ENCODE measurements around the gene VASP.

The VASP gene

DNA sequence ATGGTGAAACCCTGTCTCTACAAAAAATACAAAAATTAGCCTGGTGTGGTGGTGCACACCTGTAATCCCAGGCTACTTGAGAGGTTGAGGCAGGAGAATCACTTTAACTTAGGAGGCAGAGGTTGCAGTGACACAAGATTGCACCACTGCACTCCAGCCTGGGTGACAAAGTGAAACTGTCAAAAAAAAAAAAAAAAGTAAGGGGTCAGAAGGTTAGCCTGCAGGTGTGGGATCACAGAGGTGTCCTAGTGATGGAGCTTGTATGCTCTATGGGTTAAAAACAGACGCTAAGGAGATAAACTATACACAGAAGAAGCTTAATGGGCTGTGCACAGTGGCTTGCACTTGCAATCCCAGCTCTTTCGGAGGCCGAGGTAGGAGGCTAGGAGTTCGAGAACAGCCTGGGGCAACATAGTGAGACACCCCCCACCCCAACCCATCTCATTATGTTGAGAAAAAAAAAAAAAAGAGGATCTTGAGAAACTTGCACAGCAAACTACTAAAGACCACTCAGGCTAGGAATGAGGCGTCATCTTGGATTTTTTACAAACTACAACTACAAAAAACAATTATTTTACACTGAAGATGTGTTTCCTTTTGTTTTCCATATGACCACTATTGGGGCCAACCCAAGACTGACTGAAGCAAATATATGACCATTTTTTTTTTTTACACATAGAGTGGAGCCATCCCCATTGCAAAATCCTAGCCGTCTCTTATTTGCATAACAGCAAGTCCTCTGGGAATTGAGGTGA lies 31.6 kb upstream of the VASP start:
- no peaks in the 10 kb centered on the region for H3K9me3 ChIP-seq (ENCODE audit: insufficient read depth, low read depth, low read length)
- no peak overlapping the region for H3K27ac ChIP-seq (ENCODE audit: low read length)
- peaks cover 51% of the 10 kb centered on the region for H3K27me3 ChIP-seq (ENCODE audit: insufficient read depth, low read length)
- H3K9ac ChIP-seq (ENCODE audit: low read depth, low read length) = no peak overlapping the region
- H3K4me1 ChIP-seq (ENCODE audit: insufficient read depth, low read length) = no peaks in the 10 kb centered on the region
- H3K36me3 ChIP-seq (ENCODE audit: insufficient read depth, low read depth, low read length) = no peaks in the 10 kb centered on the region
- no peak overlapping the region for H3K4me3 ChIP-seq (ENCODE audit: low read length)

DNA sequence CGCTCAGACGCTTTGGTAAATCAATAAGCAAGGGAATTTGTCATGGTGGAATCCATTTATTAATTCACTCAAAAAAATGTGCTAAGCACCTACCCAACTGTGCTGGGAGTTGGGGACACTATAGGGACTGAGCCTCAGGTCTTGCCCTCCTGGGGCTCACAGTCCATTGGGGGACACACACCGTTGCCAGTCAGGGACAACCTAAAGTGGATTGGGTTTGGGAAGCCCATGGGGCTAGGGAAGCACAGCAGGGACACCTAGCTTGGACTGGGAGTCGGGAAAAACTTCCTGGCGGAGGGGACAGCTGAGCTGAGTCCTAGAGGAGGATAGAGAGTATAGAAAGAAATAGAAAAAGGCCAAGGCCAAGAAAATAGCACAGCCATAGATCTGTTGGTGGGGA lies 31.0 kb upstream of the VASP start:
- Histone ChIP-seq H3K27ac (ENCODE audit: low read length) (no peak overlapping the region), H3K9me3 (ENCODE audit: insufficient read depth, low read depth, low read length) (no peaks in the 10 kb centered on the region), H3K36me3 (ENCODE audit: insufficient read depth, low read depth, low read length) (no peaks in the 10 kb centered on the region), H3K9ac (ENCODE audit: low read depth, low read length) (no peak overlapping the region), H3K4me1 (ENCODE audit: insufficient read depth, low read length) (no peaks in the 10 kb centered on the region), H3K27me3 (ENCODE audit: insufficient read depth, low read length) (peaks cover 45% of the 10 kb centered on the region), H3K4me3 (ENCODE audit: low read length) (no peak overlapping the region)

DNA sequence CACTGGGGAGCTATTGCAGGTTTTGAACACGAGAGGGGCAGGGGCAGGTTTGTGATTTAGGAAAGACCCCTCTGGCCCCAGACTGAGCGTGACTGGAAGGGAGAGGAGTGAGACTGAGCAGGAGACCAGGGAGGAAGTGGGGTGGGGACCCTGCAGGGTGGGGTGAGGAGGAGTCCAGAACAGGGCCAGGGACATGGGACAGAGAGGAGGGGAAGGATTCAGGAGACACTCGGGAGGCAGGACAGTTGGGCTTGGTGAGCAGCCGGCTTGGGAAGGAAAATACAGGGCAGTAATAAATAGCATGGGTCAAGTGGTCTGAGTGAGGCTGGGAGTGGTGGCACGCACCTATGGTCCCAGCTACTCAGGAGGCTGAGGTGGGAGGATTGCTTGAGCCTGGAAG lies 30.1 kb upstream of the VASP start:
- Histone ChIP-seq H3K4me1 (ENCODE audit: insufficient read depth, low read length) (no peaks in the 10 kb centered on the region), H3K4me3 (ENCODE audit: low read length) (no peak overlapping the region), H3K27me3 (ENCODE audit: insufficient read depth, low read length) (peaks cover 36% of the 10 kb centered on the region), H3K9me3 (ENCODE audit: insufficient read depth, low read depth, low read length) (no peaks in the 10 kb centered on the region), H3K27ac (ENCODE audit: low read length) (no peak overlapping the region), H3K9ac (ENCODE audit: low read depth, low read length) (no peak overlapping the region), H3K36me3 (ENCODE audit: insufficient read depth, low read depth, low read length) (no peaks in the 10 kb centered on the region)

DNA sequence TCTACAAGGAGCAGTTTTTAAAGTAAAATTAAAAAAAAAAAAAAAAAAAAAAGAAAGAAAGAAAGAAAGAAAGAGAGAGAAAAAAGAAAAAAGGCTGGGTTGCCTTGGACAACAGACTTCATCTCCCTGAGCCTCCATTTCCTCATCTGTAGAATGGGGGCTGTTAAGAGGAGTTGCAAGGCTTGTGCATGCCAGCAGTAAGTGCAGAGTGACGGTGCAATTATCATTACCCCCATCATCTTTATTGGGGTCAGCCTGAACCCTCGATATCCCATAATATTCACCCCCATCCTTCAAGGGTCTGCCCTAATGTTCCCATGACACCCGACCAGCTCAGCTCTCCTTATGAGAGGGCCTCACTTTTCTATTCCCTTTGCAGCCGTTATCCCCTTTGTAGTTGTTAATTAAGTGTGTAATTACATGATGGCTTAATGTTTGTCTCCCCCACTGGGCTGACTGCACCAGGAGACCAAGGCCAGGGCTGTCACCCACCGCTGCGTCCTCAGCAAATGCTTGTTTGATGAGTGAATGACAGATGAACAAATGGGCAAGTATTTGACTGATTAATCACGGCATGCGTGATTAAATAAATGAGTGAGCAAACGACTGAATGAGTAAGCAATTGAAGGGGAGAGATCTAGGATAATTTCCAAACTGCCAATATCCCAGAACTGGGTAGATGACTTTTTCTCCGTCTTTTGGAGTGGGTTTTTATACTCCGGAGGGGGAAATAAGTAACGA lies 29.4 kb upstream of the VASP start:
- peaks cover 29% of the 10 kb centered on the region for H3K27me3 ChIP-seq (ENCODE audit: insufficient read depth, low read length)
- no peaks in the 10 kb centered on the region for H3K4me1 ChIP-seq (ENCODE audit: insufficient read depth, low read length)
- no peak overlapping the region for H3K9ac ChIP-seq (ENCODE audit: low read depth, low read length)
- H3K4me3 ChIP-seq (ENCODE audit: low read length) = peak overlapping the region; percentile 74
- no peak overlapping the region for H3K27ac ChIP-seq (ENCODE audit: low read length)
- H3K9me3 ChIP-seq (ENCODE audit: insufficient read depth, low read depth, low read length) = no peaks in the 10 kb centered on the region
- no peaks in the 10 kb centered on the region for H3K36me3 ChIP-seq (ENCODE audit: insufficient read depth, low read depth, low read length)

DNA sequence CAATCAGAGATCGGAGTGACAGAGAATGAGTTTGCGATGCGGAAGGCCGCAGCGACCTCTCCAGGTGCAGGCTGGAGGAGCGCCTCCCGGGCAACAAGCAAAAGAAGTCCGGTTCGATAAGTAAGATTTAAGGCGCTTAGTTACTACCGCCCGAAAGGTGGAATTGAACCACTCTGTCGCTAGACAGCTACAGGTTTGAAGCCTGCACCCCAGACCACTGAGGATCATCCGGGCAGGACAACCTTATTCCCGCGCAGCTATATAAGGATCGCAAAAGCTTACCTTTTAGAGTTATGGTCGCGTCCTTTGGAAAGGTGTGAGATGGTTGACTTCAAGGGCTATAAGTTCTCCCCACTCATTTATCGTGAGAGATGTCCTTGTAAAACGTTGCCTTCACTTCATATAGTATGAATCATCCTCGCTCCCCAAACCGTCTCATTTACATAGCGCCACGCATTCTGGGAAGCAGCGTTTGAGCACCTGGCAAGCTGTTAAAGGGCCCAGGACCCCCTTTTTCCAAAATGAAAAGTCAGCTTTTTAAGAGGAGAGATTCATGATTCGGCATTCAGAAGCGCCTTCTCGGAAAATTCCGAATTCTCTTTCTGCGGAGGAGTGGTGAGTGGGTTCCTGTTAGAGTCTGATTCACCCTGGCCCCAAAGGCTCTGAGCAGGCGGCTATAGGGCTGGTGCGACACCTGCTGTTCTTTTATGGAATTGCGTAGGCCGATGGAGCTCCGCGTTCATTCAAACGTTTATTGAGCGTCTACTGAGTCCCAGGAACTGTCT lies 28.6 kb upstream of the VASP start:
- H3K27me3 ChIP-seq (ENCODE audit: insufficient read depth, low read length) = peaks cover 21% of the 10 kb centered on the region; the same call in 1 of the 2 replicates
- H3K27ac ChIP-seq (ENCODE audit: low read length) = peak overlapping the region; percentile 29
- peak overlapping the region; percentile 78 for H3K9ac ChIP-seq (ENCODE audit: low read depth, low read length)
- peak overlapping the region; percentile 74 for H3K4me3 ChIP-seq (ENCODE audit: low read length)
- no peaks in the 10 kb centered on the region for H3K4me1 ChIP-seq (ENCODE audit: insufficient read depth, low read length)
- no peaks in the 10 kb centered on the region for H3K36me3 ChIP-seq (ENCODE audit: insufficient read depth, low read depth, low read length)
- no peaks in the 10 kb centered on the region for H3K9me3 ChIP-seq (ENCODE audit: insufficient read depth, low read depth, low read length)

DNA sequence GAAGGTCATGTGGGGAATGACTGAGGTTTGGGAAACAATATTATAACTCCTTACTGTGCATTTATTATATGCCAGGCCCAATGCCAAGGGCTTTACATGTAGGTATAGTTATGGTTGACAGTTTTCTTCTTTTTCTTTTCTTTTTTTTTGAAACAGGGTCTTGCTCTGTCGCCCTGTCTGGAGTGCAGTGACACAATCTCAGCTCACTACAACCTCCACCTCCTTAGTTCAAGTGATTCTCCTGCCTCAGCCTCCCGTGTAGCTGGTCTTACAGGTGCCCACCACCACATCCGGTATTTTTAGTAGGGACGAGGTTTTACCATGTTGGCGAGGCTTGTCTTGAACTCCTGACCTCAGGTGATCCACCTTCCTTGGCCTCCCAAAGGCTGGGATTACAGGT lies 24.2 kb upstream of the VASP start:
- Histone ChIP-seq H3K27ac (ENCODE audit: low read length) (no peak overlapping the region), H3K27me3 (ENCODE audit: insufficient read depth, low read length) (no peaks in the 10 kb centered on the region), H3K9me3 (ENCODE audit: insufficient read depth, low read depth, low read length) (no peaks in the 10 kb centered on the region), H3K9ac (ENCODE audit: low read depth, low read length) (no peak overlapping the region), H3K36me3 (ENCODE audit: insufficient read depth, low read depth, low read length) (no peaks in the 10 kb centered on the region), H3K4me1 (ENCODE audit: insufficient read depth, low read length) (no peaks in the 10 kb centered on the region), H3K4me3 (ENCODE audit: low read length) (no peak overlapping the region)

DNA sequence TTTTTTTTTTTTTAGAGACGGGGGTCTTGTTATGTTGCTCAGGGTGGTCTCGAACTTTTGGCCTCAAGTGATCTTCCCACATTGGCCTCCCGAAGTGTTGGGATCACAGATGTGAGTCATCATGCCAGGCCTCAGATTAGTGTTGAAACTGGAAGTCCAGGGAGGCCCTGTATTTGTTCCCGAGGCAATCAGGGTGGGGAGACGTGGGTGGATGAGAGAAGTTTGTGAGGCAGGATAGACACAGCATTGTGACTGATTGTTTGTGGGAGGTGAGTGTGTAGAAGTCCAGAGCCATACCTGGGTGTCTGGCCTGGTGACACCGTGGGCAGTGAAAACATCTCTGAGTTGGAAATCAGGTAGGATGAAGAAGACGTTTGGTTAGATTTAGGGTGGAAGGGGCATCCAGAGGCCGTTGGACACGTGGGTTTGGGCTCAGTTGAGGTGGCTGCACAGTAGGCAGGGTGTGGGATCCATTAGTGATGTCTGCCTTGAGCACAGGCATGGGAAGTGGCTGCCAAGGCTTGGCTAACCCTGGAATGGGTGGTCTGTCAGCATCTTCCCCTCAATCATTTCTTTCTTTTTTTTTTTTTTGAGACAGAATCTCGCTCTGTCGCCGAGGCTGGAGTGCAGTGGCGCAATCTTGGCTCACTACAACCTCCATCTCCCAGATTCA lies 22.9 kb upstream of the VASP start:
- Histone ChIP-seq H3K36me3 (ENCODE audit: insufficient read depth, low read depth, low read length) (no peaks in the 10 kb centered on the region), H3K27ac (ENCODE audit: low read length) (no peak overlapping the region), H3K4me1 (ENCODE audit: insufficient read depth, low read length) (no peaks in the 10 kb centered on the region), H3K9me3 (ENCODE audit: insufficient read depth, low read depth, low read length) (no peaks in the 10 kb centered on the region), H3K4me3 (ENCODE audit: low read length) (no peak overlapping the region), H3K27me3 (ENCODE audit: insufficient read depth, low read length) (no peaks in the 10 kb centered on the region), H3K9ac (ENCODE audit: low read depth, low read length) (no peak overlapping the region)

DNA sequence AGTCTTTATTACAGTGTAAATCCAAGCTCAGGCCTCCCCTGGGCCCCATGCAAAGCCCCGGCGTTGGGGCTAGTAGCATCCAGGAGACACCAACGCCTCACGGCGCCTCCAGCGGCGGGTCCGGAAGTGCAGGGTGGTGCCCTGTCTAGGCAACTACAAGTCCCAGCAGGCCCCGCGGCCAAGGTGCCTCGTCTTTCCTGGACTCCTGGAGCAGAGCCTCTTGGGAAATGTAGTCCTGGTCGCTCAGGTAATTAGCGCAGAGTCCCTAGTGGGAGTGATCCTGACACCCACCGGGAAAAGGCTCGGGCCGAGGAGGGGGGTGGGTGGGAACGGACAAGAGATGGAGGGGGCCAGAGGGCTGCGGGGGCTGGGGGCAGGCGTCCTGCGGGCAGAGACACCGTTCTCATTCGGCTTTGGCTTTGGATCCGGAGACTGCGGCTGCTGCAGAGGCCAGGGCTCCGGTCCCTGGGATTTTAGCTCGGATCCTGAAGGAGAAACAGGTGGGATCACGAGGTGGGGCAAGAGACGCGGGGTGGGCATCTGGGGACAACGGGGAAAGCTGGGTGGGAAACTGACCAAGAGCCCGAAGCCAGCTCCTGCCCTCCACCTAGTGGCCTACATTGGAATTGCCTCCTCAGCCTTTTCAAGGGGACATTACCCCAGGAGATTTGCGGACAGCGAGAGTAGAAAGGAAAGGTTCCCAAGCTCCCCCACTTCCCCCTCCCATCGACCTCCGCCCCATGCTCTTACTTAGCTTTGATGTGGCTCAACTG lies 21.8 kb upstream of the VASP start:
- H3K36me3 ChIP-seq (ENCODE audit: insufficient read depth, low read depth, low read length) = no peaks in the 10 kb centered on the region
- peak overlapping the region; percentile 68; the same call in 1 of the 2 replicates for H3K9ac ChIP-seq (ENCODE audit: low read depth, low read length)
- no peaks in the 10 kb centered on the region for H3K27me3 ChIP-seq (ENCODE audit: insufficient read depth, low read length)
- no peaks in the 10 kb centered on the region for H3K4me1 ChIP-seq (ENCODE audit: insufficient read depth, low read length)
- H3K27ac ChIP-seq (ENCODE audit: low read length) = peak overlapping the region; percentile 60
- peak overlapping the region; percentile 70 for H3K4me3 ChIP-seq (ENCODE audit: low read length)
- no peaks in the 10 kb centered on the region for H3K9me3 ChIP-seq (ENCODE audit: insufficient read depth, low read depth, low read length)

DNA sequence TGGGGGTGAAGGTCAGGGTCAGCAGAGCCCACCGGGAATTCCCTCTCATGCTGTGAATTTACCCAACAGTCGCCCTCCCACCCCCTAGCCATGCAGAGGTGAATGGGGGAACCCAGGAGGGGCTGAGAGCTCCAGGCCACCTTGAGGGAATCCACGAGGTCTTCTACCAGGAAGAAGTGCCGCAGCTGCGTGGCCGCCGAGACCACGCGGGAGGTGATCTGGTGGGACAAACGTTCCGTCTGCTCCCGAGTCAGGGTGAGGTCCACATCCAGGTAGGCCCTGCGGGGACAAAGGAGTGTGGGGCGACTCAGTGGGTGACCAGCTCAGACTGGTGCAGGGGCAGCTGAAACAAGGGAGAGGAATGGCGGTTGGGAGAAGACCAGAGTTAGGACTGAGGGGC lies 18.6 kb upstream of the VASP start:
- Histone ChIP-seq H3K27ac (ENCODE audit: low read length) (no peak overlapping the region), H3K4me3 (ENCODE audit: low read length) (no peak overlapping the region), H3K4me1 (ENCODE audit: insufficient read depth, low read length) (no peaks in the 10 kb centered on the region; the same call in 1 of the 2 replicates), H3K9me3 (ENCODE audit: insufficient read depth, low read depth, low read length) (no peaks in the 10 kb centered on the region), H3K36me3 (ENCODE audit: insufficient read depth, low read depth, low read length) (no peaks in the 10 kb centered on the region), H3K9ac (ENCODE audit: low read depth, low read length) (no peak overlapping the region), H3K27me3 (ENCODE audit: insufficient read depth, low read length) (no peaks in the 10 kb centered on the region)

DNA sequence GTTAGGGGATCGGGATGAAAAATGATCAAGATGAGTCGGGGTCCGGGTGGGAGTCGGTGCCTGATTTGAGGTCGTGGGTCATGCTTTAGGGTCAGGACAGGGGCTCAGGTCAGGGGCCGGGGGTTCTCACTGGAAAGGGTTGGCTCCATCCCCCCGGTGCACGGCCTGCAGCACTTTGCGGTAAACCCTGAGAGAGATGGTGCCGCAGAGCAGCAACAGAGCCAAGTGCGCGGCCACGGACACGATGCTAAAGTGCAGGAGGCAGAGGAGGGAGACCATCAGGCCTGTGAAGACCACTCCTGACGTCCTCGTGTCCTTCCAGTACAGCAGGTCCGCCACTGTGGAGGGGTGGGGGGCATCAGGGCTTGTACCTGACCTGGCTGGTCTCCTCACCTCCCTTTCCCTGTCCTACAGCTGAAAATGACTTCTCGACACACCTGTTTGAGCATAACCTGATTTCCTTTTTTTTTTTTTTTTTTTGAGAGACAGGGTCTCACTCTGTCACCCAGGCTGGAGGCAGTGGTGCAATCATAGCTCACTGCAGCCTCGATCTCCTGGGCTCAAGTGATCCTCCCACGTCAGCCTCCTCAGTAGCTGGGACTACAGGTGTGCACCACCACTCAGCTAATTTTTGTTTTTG lies 17.9 kb upstream of the VASP start:
- Histone ChIP-seq H3K27ac (ENCODE audit: low read length) (no peak overlapping the region), H3K9ac (ENCODE audit: low read depth, low read length) (no peak overlapping the region), H3K36me3 (ENCODE audit: insufficient read depth, low read depth, low read length) (no peaks in the 10 kb centered on the region), H3K27me3 (ENCODE audit: insufficient read depth, low read length) (no peaks in the 10 kb centered on the region), H3K4me1 (ENCODE audit: insufficient read depth, low read length) (no peaks in the 10 kb centered on the region; the same call in 1 of the 2 replicates), H3K9me3 (ENCODE audit: insufficient read depth, low read depth, low read length) (no peaks in the 10 kb centered on the region), H3K4me3 (ENCODE audit: low read length) (no peak overlapping the region)

Measured in iPS-20b (cell line).